HepG2 (cell line): ENCODE measurements around the gene SVOP. TPM values are rescaled to one million over a fixed set of nuclear protein-coding genes. Genes with fewer than 3 reads are reported as not detected.

Experiments
- CTCF ChIP-seq: sonication (generic); formaldehyde crosslinking; IDR thresholded peaks from 2 replicates; pipeline ENCODE4 v1.5.0; 2020; ENCODE audit warnings: mild to moderate bottlenecking, missing genetic modification reagents, moderate library complexity
- EED ChIP-seq: sonication (generic); formaldehyde crosslinking; IDR thresholded peaks from 2 replicates; pipeline ENCODE4 v1.5.0; 2020; ENCODE audit warnings: mild to moderate bottlenecking, missing genetic modification reagents
- ELF3 ChIP-seq: IDR thresholded peaks from 2 replicates; pipeline ENCODE4 v1.6.1; 2016; ENCODE audit warnings: missing genetic modification reagents, missing compliant biosample characterization
- HHEX ChIP-seq: IDR thresholded peaks from 2 replicates; pipeline ENCODE4 v1.6.1; 2016; ENCODE audit warnings: control low read depth
- MNT ChIP-seq: fragments of 450-650 bp; IDR thresholded peaks from 2 replicates; pipeline ENCODE4 v1.6.1; 2016
- SIX4 ChIP-seq: sonication (generic); formaldehyde crosslinking; IDR thresholded peaks from 2 replicates; pipeline ENCODE4 v1.4.0; 2020; ENCODE audit warnings: missing genetic modification reagents
- SNAI1 ChIP-seq: sonication (generic); formaldehyde crosslinking; IDR thresholded peaks from 2 replicates; pipeline ENCODE4 v1.5.0; 2020; ENCODE audit warnings: mild to moderate bottlenecking, missing genetic modification reagents, borderline replicate concordance
- TEAD3 ChIP-seq: optimal IDR thresholded peaks from 2 replicates; pipeline ENCODE3; 2016; ENCODE audit warnings: borderline replicate concordance
- ZNF350 ChIP-seq: sonication (generic); formaldehyde crosslinking; IDR thresholded peaks from 2 replicates; pipeline ENCODE4 v1.4.0; 2020; ENCODE audit warnings: mild to moderate bottlenecking, low read depth, missing genetic modification reagents, borderline replicate concordance
- ZNF552 ChIP-seq: sonication (generic); formaldehyde crosslinking; IDR thresholded peaks from 2 replicates; pipeline ENCODE4 v1.9.0; 2022; ENCODE audit warnings: missing genetic modification reagents, mild to moderate bottlenecking, borderline replicate concordance
- ZNF652 ChIP-seq: IDR thresholded peaks from 2 replicates; pipeline ENCODE4 v1.6.1; 2016; ENCODE audit warnings: low read depth, borderline replicate concordance
- ZNF704 ChIP-seq: sonication (generic); formaldehyde crosslinking; IDR thresholded peaks from 2 replicates; pipeline ENCODE4 v1.8.1; 2023; ENCODE audit warnings: mild to moderate bottlenecking, inconsistent platforms, moderate library complexity, missing genetic modification reagents, borderline replicate concordance
- ZNF709 ChIP-seq: sonication (generic); formaldehyde crosslinking; IDR thresholded peaks from 2 replicates; pipeline ENCODE4 v1.5.0; 2020; ENCODE audit warnings: mild to moderate bottlenecking, missing genetic modification reagents
- polyA plus RNA-seq, 8 experiments: library from polyadenylated mRNA; depleted of rRNA in 3 of 8; stranded (reverse) in 7 of 8; unstranded in 1 of 8; fragments of >200 nt; fragmentation: Illumina TruSeq in 4 of 8; extraction: Trizol in 4 of 8; gene quantifications; 2 replicates each; pipeline versions ENCODE4 v1.2.1 to v1.2.3, GENCODE V29; 2011 to 2016; ENCODE audit warnings: low read depth in 4 of 8, missing spikeins in 1 of 8, mixed read lengths in 1 of 8; ENCODE audit not compliant: insufficient read depth in 1 of 8
- total RNA-seq, 5 experiments: library from RNA; depleted of rRNA; stranded (reverse); fragments of >200 nt; fragmentation: Illumina TruSeq; extraction: Trizol; gene quantifications; 2 replicates each; pipeline ENCODE4 v1.2.3, GENCODE V29; 2016; ENCODE audit warnings: low read depth in 1 of 5
- TF ChIP-seq, protein P1 (sequence below): sonication (generic); formaldehyde crosslinking; IDR thresholded peaks from 2 replicates; pipeline ENCODE4 v1.5.1; 2020; ENCODE audit warnings: missing genetic modification reagents, mild to moderate bottlenecking, borderline replicate concordance
- TF ChIP-seq, protein P2 (sequence below): sonication (generic); formaldehyde crosslinking; IDR thresholded peaks from 2 replicates; pipeline ENCODE4 v1.5.0; 2020; ENCODE audit warnings: mild to moderate bottlenecking, missing genetic modification reagents
- TF ChIP-seq, protein P3 (sequence below): sonication (generic); formaldehyde crosslinking; IDR thresholded peaks from 2 replicates; pipeline ENCODE4 v1.8.1; 2023; ENCODE audit warnings: mild to moderate bottlenecking, missing genetic modification reagents, borderline replicate concordance
- TF ChIP-seq, protein P4 (sequence below): sonication (generic); formaldehyde crosslinking; IDR thresholded peaks from 2 replicates; pipeline ENCODE4 v1.4.0; 2020; ENCODE audit warnings: mild to moderate bottlenecking, missing genetic modification reagents
- TF ChIP-seq, protein P5 (sequence below): IDR thresholded peaks from 2 replicates; pipeline ENCODE4 v1.6.1; 2016; ENCODE audit warnings: missing compliant biosample characterization, missing genetic modification reagents, borderline replicate concordance

The SVOP gene
- total and polyA plus RNA-seq, 2 of the 13 experiments (the other 11 are each of a cell fraction or from before 2014, with no cell fraction given) = not detected

DNA sequence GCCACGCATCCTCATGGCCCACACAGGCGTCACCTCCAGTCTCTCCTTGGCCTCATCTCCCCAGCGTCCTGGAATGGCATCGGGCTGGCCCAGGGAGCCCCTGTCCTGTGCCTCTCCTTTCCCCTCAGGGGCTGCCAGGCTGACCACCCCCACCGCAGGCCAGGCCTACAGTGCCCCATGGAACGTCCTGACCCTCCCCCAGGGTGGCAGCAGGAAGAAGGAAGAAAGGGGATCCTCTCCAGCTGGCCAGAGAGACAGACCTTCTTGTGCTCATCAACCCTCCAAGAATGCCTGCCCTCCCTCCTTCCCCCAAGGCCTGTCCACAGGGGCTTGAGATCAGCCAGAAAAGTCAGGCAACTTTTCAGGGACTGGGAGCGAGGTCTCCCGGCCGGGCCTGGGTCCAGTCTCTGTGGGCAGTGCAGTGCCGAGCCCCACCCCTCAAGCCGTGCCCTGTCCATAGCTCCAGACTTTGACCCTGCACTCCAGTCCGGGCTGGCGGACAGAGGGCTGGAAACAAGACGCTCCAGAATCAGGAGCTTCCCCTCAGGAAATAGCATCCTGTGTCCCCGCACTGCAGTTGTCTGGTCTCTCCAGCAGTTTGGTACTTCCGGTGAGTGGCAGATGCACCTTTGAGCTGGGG, 141.1 kb downstream of the SVOP start, which contains the start of gene DAO (continued):
- TF ChIP-seq, protein P1, sequence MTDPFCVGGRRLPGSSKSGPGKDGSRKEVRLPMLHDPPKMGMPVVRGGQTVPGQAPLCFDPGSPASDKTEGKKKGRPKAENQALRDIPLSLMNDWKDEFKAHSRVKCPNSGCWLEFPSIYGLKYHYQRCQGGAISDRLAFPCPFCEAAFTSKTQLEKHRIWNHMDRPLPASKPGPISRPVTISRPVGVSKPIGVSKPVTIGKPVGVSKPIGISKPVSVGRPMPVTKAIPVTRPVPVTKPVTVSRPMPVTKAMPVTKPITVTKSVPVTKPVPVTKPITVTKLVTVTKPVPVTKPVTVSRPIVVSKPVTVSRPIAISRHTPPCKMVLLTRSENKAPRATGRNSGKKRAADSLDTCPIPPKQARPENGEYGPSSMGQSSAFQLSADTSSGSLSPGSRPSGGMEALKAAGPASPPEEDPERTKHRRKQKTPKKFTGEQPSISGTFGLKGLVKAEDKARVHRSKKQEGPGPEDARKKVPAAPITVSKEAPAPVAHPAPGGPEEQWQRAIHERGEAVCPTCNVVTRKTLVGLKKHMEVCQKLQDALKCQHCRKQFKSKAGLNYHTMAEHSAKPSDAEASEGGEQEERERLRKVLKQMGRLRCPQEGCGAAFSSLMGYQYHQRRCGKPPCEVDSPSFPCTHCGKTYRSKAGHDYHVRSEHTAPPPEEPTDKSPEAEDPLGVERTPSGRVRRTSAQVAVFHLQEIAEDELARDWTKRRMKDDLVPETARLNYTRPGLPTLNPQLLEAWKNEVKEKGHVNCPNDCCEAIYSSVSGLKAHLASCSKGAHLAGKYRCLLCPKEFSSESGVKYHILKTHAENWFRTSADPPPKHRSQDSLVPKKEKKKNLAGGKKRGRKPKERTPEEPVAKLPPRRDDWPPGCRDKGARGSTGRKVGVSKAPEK (CRISPR knock-in tag) = no peak
- TF ChIP-seq TEAD3 (CRISPR knock-in tag) (no peak), ZNF652 (no peak), MNT (no peak), HHEX (CRISPR knock-in tag) (no peak), ZNF704 (CRISPR knock-in tag) (no peak), ZNF350 (CRISPR knock-in tag) (peak; percentile 24; the same call in 1 of the 2 replicates), CTCF (CRISPR knock-in tag) (0 out of 2 replicates have a peak, but pooled peaks have one; percentile 19), SNAI1 (CRISPR knock-in tag) (no peak), ELF3 (CRISPR knock-in tag) (no peak), EED (CRISPR knock-in tag) (peak; percentile 57; the same call in 1 of the 2 replicates), ZNF709 (no peak), SIX4 (CRISPR knock-in tag) (no peak), ZNF552 (CRISPR knock-in tag) (no peak)
- TF ChIP-seq, protein P2, sequence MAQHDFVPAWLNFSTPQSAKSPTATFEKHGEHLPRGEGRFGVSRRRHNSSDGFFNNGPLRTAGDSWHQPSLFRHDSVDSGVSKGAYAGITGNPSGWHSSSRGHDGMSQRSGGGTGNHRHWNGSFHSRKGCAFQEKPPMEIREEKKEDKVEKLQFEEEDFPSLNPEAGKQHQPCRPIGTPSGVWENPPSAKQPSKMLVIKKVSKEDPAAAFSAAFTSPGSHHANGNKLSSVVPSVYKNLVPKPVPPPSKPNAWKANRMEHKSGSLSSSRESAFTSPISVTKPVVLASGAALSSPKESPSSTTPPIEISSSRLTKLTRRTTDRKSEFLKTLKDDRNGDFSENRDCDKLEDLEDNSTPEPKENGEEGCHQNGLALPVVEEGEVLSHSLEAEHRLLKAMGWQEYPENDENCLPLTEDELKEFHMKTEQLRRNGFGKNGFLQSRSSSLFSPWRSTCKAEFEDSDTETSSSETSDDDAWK = no peak
- TF ChIP-seq, protein P3, sequence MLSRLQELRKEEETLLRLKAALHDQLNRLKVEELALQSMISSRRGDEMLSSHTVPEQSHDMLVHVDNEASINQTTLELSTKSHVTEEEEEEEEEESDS = no peak
- TF ChIP-seq, protein P4, sequence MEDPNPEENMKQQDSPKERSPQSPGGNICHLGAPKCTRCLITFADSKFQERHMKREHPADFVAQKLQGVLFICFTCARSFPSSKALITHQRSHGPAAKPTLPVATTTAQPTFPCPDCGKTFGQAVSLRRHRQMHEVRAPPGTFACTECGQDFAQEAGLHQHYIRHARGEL (CRISPR knock-in tag) = no peak
- TF ChIP-seq, protein P5, sequence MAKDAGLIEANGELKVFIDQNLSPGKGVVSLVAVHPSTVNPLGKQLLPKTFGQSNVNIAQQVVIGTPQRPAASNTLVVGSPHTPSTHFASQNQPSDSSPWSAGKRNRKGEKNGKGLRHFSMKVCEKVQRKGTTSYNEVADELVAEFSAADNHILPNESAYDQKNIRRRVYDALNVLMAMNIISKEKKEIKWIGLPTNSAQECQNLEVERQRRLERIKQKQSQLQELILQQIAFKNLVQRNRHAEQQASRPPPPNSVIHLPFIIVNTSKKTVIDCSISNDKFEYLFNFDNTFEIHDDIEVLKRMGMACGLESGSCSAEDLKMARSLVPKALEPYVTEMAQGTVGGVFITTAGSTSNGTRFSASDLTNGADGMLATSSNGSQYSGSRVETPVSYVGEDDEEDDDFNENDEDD (CRISPR knock-in tag) = no peak
